Subcutaneous adipose tissue (tissue), 4 donors: ENCODE results near the gene TSKS. TPM values are rescaled to one million over a fixed set of nuclear protein-coding genes. Genes with fewer than 3 reads are reported as not detected.

ENCODE experiments used
- total RNA-seq, 4 donors: library from RNA; depleted of rRNA; stranded (reverse); fragments of >200 nt; gene quantifications; one replicate each; pipeline ENCODE4 v1.1.0, GENCODE V29; 2016
- TF ChIP-seq, protein P1 (sequence below): fragments of 450-650 bp; IDR thresholded peaks from one replicate; pipeline ENCODE4 v1.5.1; 2016; ENCODE audit warnings: low read depth, mild to moderate bottlenecking, control low read depth, antibody characterized with exemption, moderate library complexity

Gene TSKS, protein sequence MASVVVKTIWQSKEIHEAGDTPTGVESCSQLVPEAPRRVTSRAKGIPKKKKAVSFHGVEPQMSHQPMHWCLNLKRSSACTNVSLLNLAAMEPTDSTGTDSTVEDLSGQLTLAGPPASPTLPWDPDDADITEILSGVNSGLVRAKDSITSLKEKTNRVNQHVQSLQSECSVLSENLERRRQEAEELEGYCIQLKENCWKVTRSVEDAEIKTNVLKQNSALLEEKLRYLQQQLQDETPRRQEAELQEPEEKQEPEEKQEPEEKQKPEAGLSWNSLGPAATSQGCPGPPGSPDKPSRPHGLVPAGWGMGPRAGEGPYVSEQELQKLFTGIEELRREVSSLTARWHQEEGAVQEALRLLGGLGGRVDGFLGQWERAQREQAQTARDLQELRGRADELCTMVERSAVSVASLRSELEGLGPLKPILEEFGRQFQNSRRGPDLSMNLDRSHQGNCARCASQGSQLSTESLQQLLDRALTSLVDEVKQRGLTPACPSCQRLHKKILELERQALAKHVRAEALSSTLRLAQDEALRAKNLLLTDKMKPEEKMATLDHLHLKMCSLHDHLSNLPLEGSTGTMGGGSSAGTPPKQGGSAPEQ
- total RNA-seq: 1 to 10 TPM in 1 of 4 donors, under 1 TPM in 3; 0.49 to 2.8 (median 0.59) TPM

DNA sequence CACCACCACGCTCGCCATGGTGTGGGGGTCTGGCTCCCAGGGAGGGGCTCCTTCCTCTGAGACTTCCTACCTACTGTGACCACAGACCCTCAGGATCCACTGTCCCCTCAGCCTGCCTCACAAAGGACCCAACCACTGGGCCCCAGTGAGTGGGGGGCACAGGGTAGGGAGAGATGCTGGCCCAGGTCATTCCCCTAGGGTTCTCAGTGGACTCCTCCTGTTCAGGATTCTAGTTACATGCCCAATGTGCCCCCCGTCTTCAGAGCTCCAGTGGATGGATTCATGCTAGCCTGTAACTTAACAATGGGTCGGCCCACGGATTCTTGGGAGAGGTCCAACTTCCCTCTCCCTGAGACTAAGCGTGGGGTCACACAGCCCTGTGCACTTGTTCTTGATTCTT lies at the start of gene TSKS:
TSS of gene TSKS (minus strand) at position 77 of the 400 bp plus-strand sequence. CDS start at position 18, 59 bp downstream.
- TF ChIP-seq, protein P1, sequence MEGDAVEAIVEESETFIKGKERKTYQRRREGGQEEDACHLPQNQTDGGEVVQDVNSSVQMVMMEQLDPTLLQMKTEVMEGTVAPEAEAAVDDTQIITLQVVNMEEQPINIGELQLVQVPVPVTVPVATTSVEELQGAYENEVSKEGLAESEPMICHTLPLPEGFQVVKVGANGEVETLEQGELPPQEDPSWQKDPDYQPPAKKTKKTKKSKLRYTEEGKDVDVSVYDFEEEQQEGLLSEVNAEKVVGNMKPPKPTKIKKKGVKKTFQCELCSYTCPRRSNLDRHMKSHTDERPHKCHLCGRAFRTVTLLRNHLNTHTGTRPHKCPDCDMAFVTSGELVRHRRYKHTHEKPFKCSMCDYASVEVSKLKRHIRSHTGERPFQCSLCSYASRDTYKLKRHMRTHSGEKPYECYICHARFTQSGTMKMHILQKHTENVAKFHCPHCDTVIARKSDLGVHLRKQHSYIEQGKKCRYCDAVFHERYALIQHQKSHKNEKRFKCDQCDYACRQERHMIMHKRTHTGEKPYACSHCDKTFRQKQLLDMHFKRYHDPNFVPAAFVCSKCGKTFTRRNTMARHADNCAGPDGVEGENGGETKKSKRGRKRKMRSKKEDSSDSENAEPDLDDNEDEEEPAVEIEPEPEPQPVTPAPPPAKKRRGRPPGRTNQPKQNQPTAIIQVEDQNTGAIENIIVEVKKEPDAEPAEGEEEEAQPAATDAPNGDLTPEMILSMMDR: no peak

DNA sequence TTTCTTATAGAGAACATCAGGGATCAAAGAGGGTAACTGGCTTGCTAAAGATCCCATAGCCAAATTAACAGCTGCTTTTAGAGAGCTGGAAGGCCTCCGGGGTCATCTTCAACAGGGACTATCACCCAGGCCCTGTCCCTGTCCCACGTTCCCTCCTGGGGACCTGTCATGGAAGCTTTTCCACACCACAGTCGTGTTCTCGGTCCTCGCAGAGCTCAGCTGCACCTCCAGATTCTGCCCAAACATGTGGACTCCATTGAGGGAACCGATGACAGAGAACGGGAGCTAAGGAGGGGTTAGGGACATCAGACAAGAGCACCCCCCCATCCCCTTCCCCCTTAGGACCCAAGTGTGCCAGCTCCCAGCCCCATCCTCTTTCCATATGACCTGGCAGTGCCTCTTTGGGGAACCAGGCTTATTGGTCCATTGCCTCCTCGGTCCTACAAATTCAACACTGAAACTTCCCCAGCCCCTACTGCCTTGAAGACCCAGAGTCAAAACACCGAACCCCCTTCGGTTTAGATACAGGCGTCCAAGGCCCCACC lies 49.4 kb upstream of the TSKS start:
- TF ChIP-seq, protein P1: no peak

DNA sequence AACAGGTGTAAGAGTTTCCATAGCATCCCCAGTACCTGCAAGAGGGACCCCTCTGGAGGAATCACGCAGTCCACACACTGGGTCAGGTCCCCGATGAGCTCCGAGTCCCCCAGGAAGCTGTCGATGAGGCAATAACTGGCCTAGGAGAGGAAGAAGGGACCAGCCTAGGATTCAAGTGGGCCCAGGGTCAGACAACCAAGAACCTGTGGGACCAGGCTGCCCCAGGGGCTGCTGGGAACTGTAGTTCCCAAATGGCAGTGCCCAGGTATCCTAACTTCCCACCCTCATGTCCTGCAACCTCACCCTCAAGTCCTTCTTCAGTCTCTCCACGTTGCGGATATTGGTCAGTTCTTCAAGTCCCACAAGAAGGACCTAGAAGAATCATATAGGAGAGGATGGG lies 48.2 kb upstream of the TSKS start:
- TF ChIP-seq, protein P1: no peak

DNA sequence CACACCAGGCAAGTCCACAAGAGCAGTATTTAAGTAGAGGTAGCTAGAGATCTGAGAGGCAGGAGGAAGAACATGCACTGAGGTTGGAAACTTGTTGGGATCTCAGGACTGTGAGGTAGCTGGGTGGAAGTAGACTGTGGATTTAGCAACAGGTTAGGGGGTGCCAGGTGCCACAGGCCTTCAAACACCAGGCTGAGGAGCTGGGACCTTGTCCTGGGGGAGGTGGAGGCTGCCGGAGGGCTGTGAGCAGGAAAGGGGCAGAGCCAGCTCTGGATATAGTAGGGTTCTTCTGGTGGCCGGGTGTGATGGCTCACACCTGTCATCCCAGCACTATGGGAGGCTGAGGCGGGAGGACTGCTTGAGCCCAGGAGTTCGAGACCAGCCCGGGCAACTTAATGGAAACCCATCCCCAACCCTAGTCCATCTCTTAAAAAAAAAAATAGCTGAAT lies 46.9 kb upstream of the TSKS start:
- TF ChIP-seq, protein P1: no peak

DNA sequence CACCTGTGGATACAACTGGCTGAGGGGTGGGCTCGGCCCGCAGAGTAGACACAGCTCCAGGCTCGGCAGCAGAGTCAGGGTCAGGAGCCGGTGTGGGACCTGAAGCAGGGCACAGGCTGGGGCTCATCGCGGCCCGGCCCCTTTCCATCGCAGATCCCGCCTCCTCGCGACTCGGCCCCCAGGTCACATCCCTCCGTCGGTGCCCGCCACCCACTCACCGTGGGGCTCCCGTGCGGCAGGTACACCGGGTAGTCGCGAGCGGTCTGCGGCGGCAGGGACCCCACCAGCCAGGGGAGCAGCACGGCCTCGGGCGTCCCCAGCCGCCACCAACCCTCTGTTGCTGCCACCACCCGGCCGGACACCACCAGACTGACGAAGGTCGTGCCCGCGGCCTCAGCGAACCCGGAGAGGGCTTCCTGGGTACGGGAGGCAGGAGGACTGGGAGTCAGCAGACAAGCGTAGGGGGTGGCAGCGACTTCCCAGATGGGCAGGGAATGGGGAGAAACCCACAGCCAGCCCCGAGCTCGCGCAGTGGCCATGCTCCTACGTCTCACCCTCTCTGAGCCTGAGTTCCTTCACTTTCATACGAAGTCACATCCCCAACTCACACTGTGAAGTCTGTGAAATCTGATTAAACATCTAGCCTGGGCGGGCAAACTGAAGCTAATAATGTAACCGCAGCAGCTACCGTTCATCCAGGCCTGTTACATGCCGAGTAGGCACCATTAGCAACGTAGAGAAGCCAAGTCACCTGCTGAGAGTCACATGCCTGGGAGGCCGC lies 46.2 kb upstream of the TSKS start:
- TF ChIP-seq, protein P1: no peak

DNA sequence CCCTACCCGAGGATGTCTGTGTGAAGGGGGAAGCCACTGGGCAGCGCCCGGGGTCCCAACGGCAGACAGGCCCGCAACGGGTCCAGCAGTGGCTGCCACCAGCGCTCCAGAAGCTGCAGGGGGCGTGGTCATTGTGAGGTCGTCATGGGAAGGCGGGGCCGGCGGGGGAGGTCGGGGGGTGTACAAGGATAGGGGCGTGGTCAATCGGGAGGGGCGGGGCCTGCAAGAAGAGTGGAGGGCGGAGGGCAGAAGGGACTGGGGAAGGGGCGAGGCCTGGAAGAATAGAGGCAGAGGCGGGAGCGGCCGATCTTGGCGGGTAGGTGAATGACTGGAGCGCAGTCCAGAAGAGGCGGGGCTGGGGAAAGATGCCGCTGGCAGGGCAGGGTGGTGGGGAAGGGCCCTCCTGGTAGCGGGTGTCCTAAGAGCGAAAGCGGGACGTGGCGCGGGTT lies 45.6 kb upstream of the TSKS start:
- TF ChIP-seq, protein P1: no peak
